MG63 (cell line): ENCODE results near the gene ABHD16B. TPM values are rescaled to one million over a fixed set of nuclear protein-coding genes. Genes with fewer than 3 reads are reported as not detected.
A peak's percentile ranks its signal among the peaks of the same experiment; 100 is the strongest.
"Not testable (repeated sequence)": the region's sequence is repeated elsewhere in the genome, so short reads cannot be mapped to it uniquely, and the experiment has no call there.

Source experiments
- DNase-seq: peaks from one replicate; pipeline ENCODE4 v3.0.0-alpha.2; 2020
- H3K27me3 ChIP-seq: fragments of 250-450 bp; sonication (Bioruptor Pico); 2 replicates; pipeline ENCODE4 v1.5.1; 2020; ENCODE audit warnings: mild to moderate bottlenecking, moderate library complexity
- H3K36me3 ChIP-seq: fragments of 250-450 bp; sonication (Bioruptor Pico); 2 replicates; pipeline ENCODE4 v1.5.1; 2020; ENCODE audit warnings: mild to moderate bottlenecking, moderate library complexity
- H3K4me3 ChIP-seq: fragments of 250-450 bp; sonication (Bioruptor Pico); 2 replicates; pipeline ENCODE4 v1.5.1; 2020; ENCODE audit warnings: mild to moderate bottlenecking, moderate library complexity
- H3K9me3 ChIP-seq: fragments of 250-450 bp; sonication (Bioruptor Pico); 2 replicates; pipeline ENCODE4 v1.5.1; 2020; ENCODE audit warnings: mild to moderate bottlenecking, moderate library complexity
- total RNA-seq: library from RNA; depleted of rRNA; stranded (reverse); fragments of >200 nt; shearing (Covaris generic); gene quantifications from 2 replicates; pipeline ENCODE4 v1.2.3, GENCODE V29; 2014; ENCODE audit warnings: low replicate concordance

Gene ABHD16B
- total RNA-seq, 1 experiment from 2014 or later: not detected

DNA sequence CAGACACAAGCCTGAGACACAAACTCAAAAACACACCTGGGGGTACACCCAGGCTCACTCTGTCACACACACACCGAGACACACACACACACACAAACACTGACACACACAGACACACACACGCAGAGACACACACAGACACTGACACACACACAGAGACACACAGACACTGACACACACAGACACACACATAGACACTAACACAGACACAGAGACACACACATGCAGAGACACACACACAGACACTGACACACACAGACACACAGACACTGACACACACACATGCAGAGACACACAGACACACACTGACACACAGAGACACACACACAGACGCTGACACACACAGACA lies 14.4 kb upstream of the ABHD16B start:
- H3K9me3 ChIP-seq: no peaks in the 10 kb centered on the region
- H3K4me3 ChIP-seq: no peak overlapping the region
- no peak for DNase-seq
- H3K36me3 ChIP-seq: no peaks in the 10 kb centered on the region
- no peaks in the 10 kb centered on the region for H3K27me3 ChIP-seq

- H3K27me3 ChIP-seq: no peaks in the 10 kb centered on the region
- H3K36me3 ChIP-seq: no peaks in the 10 kb centered on the region
- no peak for DNase-seq
- H3K9me3 ChIP-seq: no peaks in the 10 kb centered on the region
- no peak overlapping the region for H3K4me3 ChIP-seq
Observed at GRCh38 chr20:63847237-63848002, 13.9 kb upstream of the ABHD16B start.

DNA sequence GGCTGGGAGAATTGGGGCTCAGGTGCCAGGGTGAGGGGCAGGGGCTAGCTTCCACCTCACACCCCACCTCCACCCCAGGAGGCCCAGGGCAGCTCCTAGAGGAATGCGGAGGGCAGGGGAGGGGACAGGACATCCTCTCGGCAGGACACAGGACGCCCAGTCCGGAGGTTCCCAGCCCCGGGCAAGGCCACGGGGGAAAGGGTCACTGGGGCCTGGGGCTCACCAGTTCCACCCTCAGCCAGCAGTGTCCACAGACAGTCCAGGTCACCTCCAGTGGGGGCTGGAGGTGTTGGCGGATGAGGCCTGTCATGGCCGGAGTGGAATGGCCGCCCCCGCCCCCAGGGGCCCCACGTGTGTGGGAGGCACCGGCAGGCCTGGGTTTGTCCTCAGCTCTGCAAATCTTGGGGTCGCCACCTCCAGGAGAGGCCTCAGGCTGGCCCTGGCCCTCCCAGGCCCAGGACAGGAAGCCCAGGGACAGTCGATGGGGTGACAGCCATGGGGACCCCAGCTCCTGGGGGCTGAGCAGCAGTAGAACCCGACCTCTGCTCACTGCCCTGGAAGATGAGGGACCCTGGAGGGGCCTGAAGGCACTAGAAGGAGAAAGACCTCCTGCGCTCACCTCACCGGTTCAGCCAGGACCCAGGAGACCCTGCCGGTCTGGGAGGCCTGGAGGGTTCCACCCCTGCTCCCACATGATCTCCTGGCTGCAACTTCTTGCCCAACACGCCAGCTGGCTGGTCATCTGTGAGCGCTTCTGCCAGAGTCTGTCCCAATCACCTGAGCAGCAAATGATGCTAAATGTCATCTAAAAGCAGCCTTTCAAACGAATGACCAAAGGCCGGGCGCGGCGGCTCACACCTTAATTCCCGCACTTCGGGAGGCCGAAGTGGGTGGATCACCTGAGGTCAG lies 13.0 kb upstream of the ABHD16B start:
- no peak for DNase-seq
- H3K9me3 ChIP-seq: no peaks in the 10 kb centered on the region
- no peak overlapping the region for H3K4me3 ChIP-seq

GRCh38 chr20:63850689-63851547 lies 10.4 kb upstream of the ABHD16B start:
- H3K27me3 ChIP-seq: no peaks in the 10 kb centered on the region
- DNase-seq: no peak
- H3K9me3 ChIP-seq: no peaks in the 10 kb centered on the region
- no peak overlapping the region for H3K4me3 ChIP-seq
- no peaks in the 10 kb centered on the region for H3K36me3 ChIP-seq

More for the DNA sequence above, 13.0 kb upstream of the ABHD16B start:
- no peaks in the 10 kb centered on the region for H3K27me3 ChIP-seq
- H3K36me3 ChIP-seq: no peaks in the 10 kb centered on the region

DNA sequence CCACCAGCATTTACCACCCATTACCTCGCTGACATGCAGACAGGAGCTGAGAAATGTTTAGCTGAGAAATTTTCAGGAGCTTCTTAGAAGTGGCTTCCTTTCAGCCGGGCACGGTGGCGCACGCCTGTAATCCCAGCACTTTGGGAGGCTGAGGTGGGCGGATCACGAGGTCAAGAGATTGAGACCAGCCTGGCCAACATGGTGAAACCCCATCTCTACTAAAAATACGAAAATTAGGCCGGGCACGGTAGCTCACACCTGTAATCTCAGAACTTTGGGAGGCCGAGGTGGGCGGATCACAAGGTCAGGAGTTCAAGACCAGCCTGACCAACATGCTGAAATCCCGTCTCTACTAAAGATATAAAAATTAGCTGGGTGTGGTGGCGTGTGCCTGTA lies 9.8 kb upstream of the ABHD16B start:
- not testable (repeated sequence) for H3K27me3 ChIP-seq, DNase-seq, H3K9me3 ChIP-seq, H3K4me3 ChIP-seq, H3K36me3 ChIP-seq

- H3K9me3 ChIP-seq, H3K27me3 ChIP-seq, H3K4me3 ChIP-seq, DNase-seq, H3K36me3 ChIP-seq: not testable (repeated sequence)
Observed at GRCh38 chr20:63853733-63854068, 7.6 kb upstream of the ABHD16B start.

DNA sequence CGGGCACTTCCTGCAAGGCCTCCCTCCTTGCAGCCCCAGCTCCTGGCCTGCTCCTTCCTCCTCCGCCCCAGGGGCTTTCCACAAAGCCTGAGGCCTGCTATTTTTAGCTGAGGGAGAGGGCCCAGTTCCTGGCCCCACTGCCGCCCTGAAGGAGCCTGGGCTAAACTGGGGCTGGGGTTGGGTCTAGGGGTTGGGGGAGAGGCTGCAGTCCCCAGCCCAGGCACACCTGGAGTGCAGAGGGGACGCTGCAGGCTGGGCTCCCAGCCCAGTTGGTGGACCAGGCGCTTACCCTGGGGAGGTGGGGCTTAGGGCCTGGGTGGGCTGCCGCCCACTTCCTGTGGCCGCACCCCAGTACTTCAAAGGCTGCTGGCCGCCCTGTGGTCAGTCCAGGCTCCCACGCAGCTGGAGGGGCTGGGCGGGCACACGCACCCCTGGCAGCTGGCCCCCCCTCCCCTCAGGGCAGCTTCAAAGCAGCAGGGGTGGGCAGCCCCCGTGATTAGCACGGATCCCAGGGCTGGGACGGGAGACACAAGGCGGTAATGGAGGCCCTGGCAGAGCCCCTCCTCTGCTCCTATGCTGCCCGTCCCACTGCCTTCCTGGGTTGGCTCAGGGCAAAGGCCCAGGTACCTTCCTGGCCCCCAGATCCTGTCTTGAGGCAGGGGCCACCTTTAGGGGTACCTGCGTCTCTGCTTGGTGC lies 7.1 kb upstream of the ABHD16B start:
- no peak for DNase-seq
- Histone ChIP-seq H3K27me3 (no peaks in the 10 kb centered on the region), H3K4me3 (no peak overlapping the region), H3K36me3 (no peaks in the 10 kb centered on the region), H3K9me3 (no peaks in the 10 kb centered on the region)

DNA sequence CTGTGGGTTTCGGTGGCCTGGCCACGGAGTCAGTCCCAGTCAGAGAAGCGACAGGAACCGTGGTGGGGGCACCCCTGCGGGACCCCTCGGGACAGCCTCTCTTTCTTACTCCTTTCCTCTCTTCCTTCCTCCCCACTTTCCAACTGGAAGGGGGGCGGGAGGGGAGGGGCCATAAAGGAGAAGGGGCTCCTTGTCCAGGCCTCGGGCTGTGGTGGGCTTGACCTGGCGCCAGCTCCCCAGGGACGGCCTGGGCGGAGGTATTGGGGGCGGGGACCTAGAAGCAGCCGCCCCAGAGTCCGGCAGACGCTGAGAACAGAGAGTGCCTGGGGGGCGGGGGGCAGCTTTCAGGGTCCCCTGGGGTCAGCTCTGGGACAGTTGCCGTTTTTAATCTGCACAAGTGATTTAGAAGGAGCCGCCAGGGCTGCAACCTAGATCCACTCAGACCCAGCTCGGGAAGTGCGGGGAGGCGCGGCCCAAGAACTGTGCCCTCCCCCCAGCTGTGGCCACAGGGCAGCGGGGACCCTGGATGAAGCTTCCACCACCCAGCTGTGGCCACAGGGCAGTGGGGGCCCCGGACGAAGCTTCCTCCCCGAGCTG lies 6.4 kb upstream of the ABHD16B start:
- Histone ChIP-seq H3K4me3 (no peak overlapping the region), H3K27me3 (no peaks in the 10 kb centered on the region), H3K9me3 (no peaks in the 10 kb centered on the region), H3K36me3 (no peaks in the 10 kb centered on the region)
- DNase-seq: no peak

DNA sequence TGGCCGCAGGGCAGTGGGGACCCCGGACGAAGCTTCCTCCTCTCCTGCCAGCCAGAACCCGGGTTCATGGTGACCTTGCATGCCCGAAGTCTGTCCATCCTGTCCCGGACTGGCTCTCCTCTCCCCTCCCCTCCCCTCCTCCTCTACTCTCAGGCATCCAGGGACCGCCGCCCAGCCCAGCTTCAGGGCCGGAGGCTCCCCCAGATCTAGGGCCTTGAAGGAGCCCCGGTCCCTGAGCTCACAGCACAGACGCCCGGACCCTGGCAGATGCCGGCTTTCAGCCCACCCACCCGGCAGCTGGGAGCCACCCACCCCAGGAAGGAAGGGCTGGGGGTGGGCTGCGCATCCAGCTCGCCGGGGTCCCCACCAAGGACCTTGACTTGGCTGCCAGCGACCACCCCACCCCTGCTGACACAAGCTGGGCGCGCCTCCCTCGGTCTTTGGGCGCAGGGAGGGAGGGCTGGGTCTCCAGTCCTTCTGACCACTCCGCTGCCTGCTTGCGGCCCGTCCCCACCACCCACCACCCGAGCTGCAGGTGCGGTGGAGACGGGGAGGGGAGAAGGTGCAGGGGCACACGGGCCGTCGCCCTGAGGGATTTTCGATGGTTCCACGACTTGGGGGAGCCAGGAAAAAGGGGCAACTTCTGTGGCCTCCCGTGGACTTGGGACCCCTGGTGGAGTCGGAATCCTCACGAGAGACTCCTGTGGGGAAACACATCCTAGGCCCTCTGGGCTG lies 5.8 kb upstream of the ABHD16B start:
- Histone ChIP-seq H3K4me3 (no peak overlapping the region), H3K36me3 (no peaks in the 10 kb centered on the region; the same call in 1 of the 2 replicates), H3K27me3 (no peaks in the 10 kb centered on the region), H3K9me3 (no peaks in the 10 kb centered on the region)
- DNase-seq: no peak

DNA sequence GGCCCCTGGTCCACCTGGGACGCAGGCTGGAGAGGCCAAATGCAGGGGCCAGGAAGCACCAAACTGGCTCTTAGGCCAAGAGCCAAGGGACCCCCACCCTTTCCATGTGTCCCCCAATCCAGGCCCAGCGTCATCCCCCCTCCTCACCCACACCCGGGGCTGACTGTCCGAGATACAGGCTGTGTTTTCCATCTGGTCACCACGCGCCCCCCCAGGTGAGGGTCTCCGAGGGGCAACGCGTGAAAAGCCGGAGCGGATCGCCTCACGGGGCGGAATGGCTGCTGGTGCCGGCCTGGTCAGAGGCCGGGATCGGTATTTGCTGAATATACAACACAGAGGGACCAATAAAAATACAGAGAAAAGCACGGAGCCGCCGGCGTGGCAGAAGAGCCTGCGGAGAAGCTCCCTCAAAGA lies 5.2 kb upstream of the ABHD16B start:
- no peak for DNase-seq
- Histone ChIP-seq H3K4me3 (no peak overlapping the region), H3K36me3 (peaks cover 5% of the 10 kb centered on the region), H3K9me3 (no peaks in the 10 kb centered on the region), H3K27me3 (no peaks in the 10 kb centered on the region)

- Histone ChIP-seq H3K4me3 (no peak overlapping the region), H3K27me3 (no peaks in the 10 kb centered on the region), H3K36me3 (peaks cover 17% of the 10 kb centered on the region), H3K9me3 (no peaks in the 10 kb centered on the region)
- peak; percentile 41 for DNase-seq
Observed at GRCh38 chr20:63857764-63858392, 3.4 kb upstream of the ABHD16B start.

DNA sequence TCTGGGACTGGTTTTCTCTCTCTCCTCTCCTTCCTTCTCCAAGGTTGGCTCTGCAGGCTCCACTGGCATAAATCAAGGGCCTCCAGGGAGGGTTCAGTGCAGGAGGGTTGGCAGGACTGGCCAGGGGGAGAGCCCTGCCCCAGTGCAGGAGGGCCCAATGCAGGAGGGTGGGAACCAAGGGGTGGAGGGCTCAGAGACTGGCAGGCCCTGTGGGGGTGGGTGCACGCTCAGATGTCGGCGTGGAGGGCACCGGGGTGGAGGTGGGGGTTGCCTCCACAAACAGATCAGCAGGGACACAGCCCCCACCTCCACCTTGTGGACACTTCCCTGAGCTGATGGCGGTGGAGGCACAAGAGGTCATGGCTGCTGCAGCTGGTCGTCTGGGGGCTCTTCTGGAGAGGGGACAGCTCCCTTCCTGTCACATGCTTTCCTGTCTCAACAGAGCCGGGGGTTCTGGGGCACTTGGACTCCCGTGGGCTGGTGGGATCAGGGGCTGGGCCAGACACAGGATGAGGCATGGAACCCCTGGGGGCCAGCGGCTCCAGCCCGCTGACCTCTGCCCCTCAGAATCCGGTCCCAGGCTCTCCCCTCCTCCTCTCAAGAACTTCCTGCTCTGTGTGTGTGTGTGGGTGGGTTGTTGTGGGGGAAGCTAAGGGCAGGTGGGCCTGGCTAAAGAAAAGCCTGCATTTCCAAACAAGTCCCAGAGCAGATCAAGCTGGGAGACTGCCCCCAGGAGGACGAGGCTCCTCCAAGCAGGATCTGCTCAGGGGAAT lies 2.7 kb upstream of the ABHD16B start:
- no peaks in the 10 kb centered on the region for H3K9me3 ChIP-seq
- peaks cover 23% of the 10 kb centered on the region for H3K36me3 ChIP-seq
- no peak overlapping the region for H3K4me3 ChIP-seq
- peak; percentile 59 for DNase-seq
- no peaks in the 10 kb centered on the region for H3K27me3 ChIP-seq

GRCh38 chr20:63859166-63859699 lies 2.1 kb upstream of the ABHD16B start:
- H3K36me3 ChIP-seq: peaks cover 24% of the 10 kb centered on the region
- no peaks in the 10 kb centered on the region for H3K9me3 ChIP-seq
- no peak for DNase-seq
- H3K4me3 ChIP-seq: no peak overlapping the region
- H3K27me3 ChIP-seq: no peaks in the 10 kb centered on the region

GRCh38 chr20:63860325-63861051 lies 810 bp upstream of the ABHD16B start:
- H3K4me3 ChIP-seq: no peak overlapping the region
- no peaks in the 10 kb centered on the region for H3K27me3 ChIP-seq
- H3K36me3 ChIP-seq: peaks cover 24% of the 10 kb centered on the region
- H3K9me3 ChIP-seq: no peaks in the 10 kb centered on the region
- DNase-seq: no peak
